Ramos (cell line): ENCODE measurements around the gene CSF2.

ENCODE experiments used
- in situ Hi-C: fragments of 300-500 bp; cut with MboI; formaldehyde crosslinking; loops from one replicate; pipeline ENCODE4 v1.14.3; 2022; ENCODE audit warnings: low sequenced_read_pairs; ENCODE audit not compliant: unreplicated experiment

CSF2 gene

GRCh38 chr5:132083071-132083678 lies 9.6 kb downstream of the CSF2 start:
- in situ Hi-C loops = no loop called here

- in situ Hi-C loops = no loop called here
These were observed 12.1 kb downstream of the CSF2 start for GRCh38 chr5:132085686-132086085.

- in situ Hi-C loops = no loop called here
These were observed 12.7 kb downstream of the CSF2 start for GRCh38 chr5:132086277-132086794.

- in situ Hi-C loops = no loop called here
These were observed 13.6 kb downstream of the CSF2 start for GRCh38 chr5:132087176-132087575.

- in situ Hi-C loops = no loop called here
These were observed 14.1 kb downstream of the CSF2 start for GRCh38 chr5:132087661-132088060.

- in situ Hi-C loops = no loop called here
These were observed 15.8 kb downstream of the CSF2 start for GRCh38 chr5:132089363-132089762.

- in situ Hi-C loops = no loop called here
These were observed 16.5 kb downstream of the CSF2 start for GRCh38 chr5:132090107-132090506.

- in situ Hi-C loops = no loop called here
These were observed 19.7 kb downstream of the CSF2 start for GRCh38 chr5:132093271-132093670.

- in situ Hi-C loops = no loop called here
These were observed 20.9 kb downstream of the CSF2 start for GRCh38 chr5:132094393-132095076.

GRCh38 chr5:132095077-132095410 lies 21.5 kb downstream of the CSF2 start:
- in situ Hi-C loops = no loop called here

GRCh38 chr5:132095424-132095972 lies 21.9 kb downstream of the CSF2 start:
- in situ Hi-C loops = no loop called here

GRCh38 chr5:132096904-132097303 lies 23.3 kb downstream of the CSF2 start:
- in situ Hi-C loops = no loop called here

- in situ Hi-C loops = no loop called here
These were observed 24.6 kb downstream of the CSF2 start for GRCh38 chr5:132098151-132098594.

- in situ Hi-C loops = no loop called here
These were observed 25.0 kb downstream of the CSF2 start for GRCh38 chr5:132098621-132099020.

GRCh38 chr5:132099076-132099748 lies 25.6 kb downstream of the CSF2 start:
- in situ Hi-C loops = no loop called here

- in situ Hi-C loops = no loop called here
These were observed 26.3 kb downstream of the CSF2 start for GRCh38 chr5:132099905-132100304.

GRCh38 chr5:132100672-132101261 lies 27.2 kb downstream of the CSF2 start:
- in situ Hi-C loops = no loop called here

- in situ Hi-C loops = no loop called here
These were observed 27.8 kb downstream of the CSF2 start for GRCh38 chr5:132101385-132101880.

- in situ Hi-C loops = no loop called here
These were observed 28.6 kb downstream of the CSF2 start for GRCh38 chr5:132102101-132102701.

- in situ Hi-C loops = no loop called here
These were observed 29.3 kb downstream of the CSF2 start for GRCh38 chr5:132102944-132103331.
